ENCODE measurements around the gene HS6ST3. TPM values are rescaled to one million over a fixed set of nuclear protein-coding genes. Genes with fewer than 3 reads are reported as not detected.

Gene HS6ST3
- total and polyA plus RNA-seq, 2 experiments from 2014 or later = 0.11 TPM; not detected in 1

DNA sequence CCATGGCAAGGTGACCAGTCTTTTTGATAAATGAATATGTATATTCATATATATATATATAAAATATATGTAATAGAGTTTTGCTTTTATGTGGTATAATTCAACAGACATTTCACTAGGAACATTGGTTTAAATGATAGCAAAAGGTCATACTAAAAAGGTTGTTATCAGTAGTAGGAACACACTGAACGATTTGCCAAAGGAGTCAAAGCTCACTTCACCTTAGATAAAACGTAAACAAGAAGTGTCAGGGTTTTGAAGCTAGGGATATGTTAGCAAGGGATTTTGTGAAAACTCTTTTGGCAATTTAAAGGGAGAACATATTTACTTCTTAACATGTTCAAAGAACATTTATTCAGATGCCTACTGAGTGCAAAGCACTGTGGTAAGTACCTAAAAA lies 8.0 kb upstream of the HS6ST3 start:
- no peak for TF ChIP-seq EZH2 (IDR thresholded peaks at IDR 0.05; ENCODE audit: insufficient read depth, poor library complexity, severe bottlenecking)
- TF ChIP-seq EZH2phosphoT487 (IDR thresholded peaks at IDR 0.05; ENCODE audit: insufficient read depth, low read depth) = no peak
- Histone ChIP-seq H2AFZ (no peak overlapping the region), H3K9me3 (ENCODE audit: low read depth) (no peaks in the 10 kb centered on the region), H4K20me1 (ENCODE audit: insufficient read depth) (no peaks in the 10 kb centered on the region), H3K36me3 (ENCODE audit: low read depth) (no peaks in the 10 kb centered on the region), H3K27ac (no peak overlapping the region), H3K4me3 (no peak overlapping the region), H3K9ac (no peak overlapping the region), H3F3A (ENCODE audit: insufficient read depth) (no peaks in the 10 kb centered on the region), H3K79me2 (ENCODE audit: insufficient read depth) (no peaks in the 10 kb centered on the region), H3K27me3 (replicated peaks; ENCODE audit: insufficient read depth) (peaks cover 4% of the 10 kb centered on the region; the same call in 1 of the 2 replicates), H3K9me2 (ENCODE audit: insufficient read depth) (no peaks in the 10 kb centered on the region), H3K4me1 (ENCODE audit: insufficient read depth) (no peaks in the 10 kb centered on the region), H3K4me2 (ENCODE audit: unreplicated experiment) (no peak overlapping the region)
- 30 to 43% methylated on average over 2 of the region's 2 CpGs for WGBS, 2 experiments (ENCODE audit: low coverage in 1 of 2, low lambda C conversion rate in 2 of 2, missing lambda C conversion rate in 2 of 2)
- DNase-seq = no peak
- in situ Hi-C loops (cut with MboI) = no loop called here

DNA sequence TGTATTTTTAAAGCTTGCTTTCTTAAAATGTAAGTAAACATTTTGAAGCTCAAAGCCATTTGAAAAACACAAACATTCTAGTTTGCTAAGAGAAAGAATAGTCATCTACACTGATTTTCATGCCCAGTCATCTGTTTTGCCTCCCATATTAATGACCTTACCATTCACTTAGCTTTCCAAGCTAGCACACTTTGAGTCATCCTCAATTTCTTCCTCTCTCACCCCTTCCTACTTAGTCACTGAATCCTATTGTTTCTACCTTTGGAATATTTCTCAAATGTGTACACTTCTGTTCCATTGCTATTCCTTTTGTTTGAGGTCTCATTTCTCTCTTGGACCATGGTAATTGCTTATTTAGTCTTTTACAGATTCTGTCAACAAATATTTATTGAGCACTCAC lies 7.3 kb upstream of the HS6ST3 start:
- H4K20me1 ChIP-seq (ENCODE audit: insufficient read depth) = no peaks in the 10 kb centered on the region
- no peak overlapping the region for H3K4me2 ChIP-seq (ENCODE audit: unreplicated experiment)
- in situ Hi-C loops (cut with MboI) = no loop called here
- TF ChIP-seq EZH2phosphoT487 (IDR thresholded peaks at IDR 0.05; ENCODE audit: insufficient read depth, low read depth) (no peak), EZH2 (IDR thresholded peaks at IDR 0.05; ENCODE audit: insufficient read depth, poor library complexity, severe bottlenecking) (no peak)
- H3K36me3 ChIP-seq (ENCODE audit: low read depth) = no peaks in the 10 kb centered on the region
- no peak overlapping the region for H3K9ac ChIP-seq
- H3K79me2 ChIP-seq (ENCODE audit: insufficient read depth) = no peaks in the 10 kb centered on the region
- H3K27ac ChIP-seq = no peak overlapping the region
- peaks cover 12% of the 10 kb centered on the region for H3K27me3 ChIP-seq (replicated peaks; ENCODE audit: insufficient read depth)
- H3F3A ChIP-seq (ENCODE audit: insufficient read depth) = no peaks in the 10 kb centered on the region
- no peaks in the 10 kb centered on the region for H3K4me1 ChIP-seq (ENCODE audit: insufficient read depth)
- no peaks in the 10 kb centered on the region for H3K9me3 ChIP-seq (ENCODE audit: low read depth)
- no peak overlapping the region for H3K4me3 ChIP-seq
- H3K9me2 ChIP-seq (ENCODE audit: insufficient read depth) = no peaks in the 10 kb centered on the region
- no peak overlapping the region for H2AFZ ChIP-seq
- DNase-seq = peak; percentile 40

DNA sequence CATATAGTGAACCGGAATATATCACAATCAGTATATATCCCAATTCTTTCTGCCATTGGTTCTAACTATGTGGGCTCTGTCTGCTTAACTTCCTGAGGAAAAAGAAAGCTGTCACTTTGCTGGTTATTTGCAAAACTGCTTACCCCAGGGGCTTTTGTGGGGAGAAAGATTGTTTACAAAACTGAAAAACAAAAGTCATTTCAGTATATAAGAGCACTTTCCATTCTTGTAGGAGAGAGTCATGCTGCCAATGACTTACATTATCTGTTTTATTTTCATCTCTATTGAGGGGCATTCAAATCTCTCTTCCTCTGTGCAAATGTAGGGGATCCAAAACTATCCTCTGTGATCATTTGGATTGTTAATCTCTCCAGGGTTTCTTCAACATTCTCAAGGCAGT lies 3.2 kb upstream of the HS6ST3 start:
- TF ChIP-seq EZH2 (IDR thresholded peaks at IDR 0.05; ENCODE audit: insufficient read depth, poor library complexity, severe bottlenecking) (no peak), EZH2phosphoT487 (IDR thresholded peaks at IDR 0.05; ENCODE audit: insufficient read depth, low read depth) (no peak)
- Histone ChIP-seq H3K27ac (no peak overlapping the region), H3K4me1 (ENCODE audit: insufficient read depth) (0 out of 2 replicates have a peak, but pooled peaks cover 2% of the 10 kb centered on the region), H3K9me3 (ENCODE audit: low read depth) (no peaks in the 10 kb centered on the region), H3K79me2 (ENCODE audit: insufficient read depth) (no peaks in the 10 kb centered on the region), H3F3A (ENCODE audit: insufficient read depth) (no peaks in the 10 kb centered on the region), H3K4me2 (ENCODE audit: unreplicated experiment) (no peak overlapping the region), H2AFZ (no peak overlapping the region), H3K4me3 (no peak overlapping the region), H3K27me3 (replicated peaks; ENCODE audit: insufficient read depth) (peaks cover 43% of the 10 kb centered on the region), H3K9ac (no peak overlapping the region), H3K9me2 (ENCODE audit: insufficient read depth) (no peaks in the 10 kb centered on the region), H4K20me1 (ENCODE audit: insufficient read depth) (no peaks in the 10 kb centered on the region), H3K36me3 (ENCODE audit: low read depth) (no peaks in the 10 kb centered on the region)
- no peak for DNase-seq
- 85 to 91% methylated on average over 1 of the region's 1 CpG for WGBS, 2 experiments (ENCODE audit: low coverage in 1 of 2, low lambda C conversion rate in 2 of 2, missing lambda C conversion rate in 2 of 2)
- in situ Hi-C loops (cut with MboI) = no loop called here

DNA sequence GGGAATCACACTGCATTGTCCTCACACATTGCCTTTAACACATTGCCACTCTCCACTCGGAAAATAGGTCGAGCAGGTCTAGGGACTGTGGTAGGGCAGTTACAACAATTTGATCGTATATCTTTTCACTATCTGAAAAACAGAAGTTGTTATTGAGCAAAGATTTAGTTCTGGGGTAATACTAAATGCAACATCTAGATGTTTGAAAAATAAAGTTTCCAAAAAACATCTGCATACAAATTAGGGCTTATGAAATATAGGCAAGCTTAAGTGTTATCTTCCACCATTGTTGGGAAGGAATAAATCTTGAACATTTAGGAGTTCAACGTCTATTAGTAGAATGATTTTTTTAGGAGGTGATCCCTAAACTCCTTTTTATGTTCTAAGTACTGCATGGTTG lies 768 bp upstream of the HS6ST3 start:
- Histone ChIP-seq H3K36me3 (ENCODE audit: low read depth) (no peaks in the 10 kb centered on the region), H3K4me3 (no peak overlapping the region), H3K27me3 (replicated peaks; ENCODE audit: insufficient read depth) (peaks cover 66% of the 10 kb centered on the region), H3K27ac (no peak overlapping the region), H3F3A (ENCODE audit: insufficient read depth) (no peaks in the 10 kb centered on the region), H3K9me3 (ENCODE audit: low read depth) (no peaks in the 10 kb centered on the region), H2AFZ (no peak overlapping the region), H3K9ac (no peak overlapping the region), H3K4me1 (ENCODE audit: insufficient read depth) (0 out of 2 replicates have a peak, but pooled peaks cover 2% of the 10 kb centered on the region), H3K4me2 (ENCODE audit: unreplicated experiment) (no peak overlapping the region), H3K9me2 (ENCODE audit: insufficient read depth) (no peaks in the 10 kb centered on the region), H4K20me1 (ENCODE audit: insufficient read depth) (no peaks in the 10 kb centered on the region), H3K79me2 (ENCODE audit: insufficient read depth) (no peaks in the 10 kb centered on the region)
- in situ Hi-C loops (cut with MboI) = no loop called here
- no peak for DNase-seq
- TF ChIP-seq EZH2 (IDR thresholded peaks at IDR 0.05; ENCODE audit: insufficient read depth, poor library complexity, severe bottlenecking) (no peak), EZH2phosphoT487 (IDR thresholded peaks at IDR 0.05; ENCODE audit: insufficient read depth, low read depth) (no peak)
- WGBS, 2 experiments (ENCODE audit: low coverage in 1 of 2, low lambda C conversion rate in 2 of 2, missing lambda C conversion rate in 2 of 2) = 65 to 68% methylated on average over 4 of the region's 4 CpGs

All from GM23248 (cell line).